ENCODE data around the gene IL10RB.
"Not testable (repeated sequence)": the region's sequence is repeated elsewhere in the genome, so short reads cannot be mapped to it uniquely, and the experiment has no call there.

Gene IL10RB

GRCh38 chr21:33247599-33247998 is 18.6 kb upstream of the IL10RB start:
- no peak for TF ChIP-seq ZNF274 (IDR thresholded peaks at IDR 0.05; ENCODE audit: low read depth, low read length)
- no peak overlapping the region for H3K4me3 ChIP-seq (ENCODE audit: low read length)

GRCh38 chr21:33249331-33250002 is 16.7 kb upstream of the IL10RB start:
- no peak overlapping the region for H3K4me3 ChIP-seq (ENCODE audit: low read length)
- no peak for TF ChIP-seq ZNF274 (IDR thresholded peaks at IDR 0.05; ENCODE audit: low read depth, low read length)

- no peak for TF ChIP-seq ZNF274 (IDR thresholded peaks at IDR 0.05; ENCODE audit: low read depth, low read length)
- H3K4me3 ChIP-seq (ENCODE audit: low read length) = no peak overlapping the region
Measured at GRCh38 chr21:33251119-33251518, 15.0 kb upstream of the IL10RB start.

GRCh38 chr21:33253382-33253781 is 12.8 kb upstream of the IL10RB start:
- not testable (repeated sequence) for H3K4me3 ChIP-seq (ENCODE audit: low read length)

GRCh38 chr21:33254766-33255165 is 11.4 kb upstream of the IL10RB start:
- TF ChIP-seq ZNF274 (IDR thresholded peaks at IDR 0.05; ENCODE audit: low read depth, low read length) = no peak
- no peak overlapping the region for H3K4me3 ChIP-seq (ENCODE audit: low read length)

- no peak overlapping the region for H3K4me3 ChIP-seq (ENCODE audit: low read length)
- no peak for TF ChIP-seq ZNF274 (IDR thresholded peaks at IDR 0.05; ENCODE audit: low read depth, low read length)
Measured at GRCh38 chr21:33255404-33255803, 10.8 kb upstream of the IL10RB start.

GRCh38 chr21:33256019-33256418 is 10.1 kb upstream of the IL10RB start:
- TF ChIP-seq ZNF274 (IDR thresholded peaks at IDR 0.05; ENCODE audit: low read depth, low read length) = no peak
- H3K4me3 ChIP-seq (ENCODE audit: low read length) = no peak overlapping the region

- no peak overlapping the region for H3K4me3 ChIP-seq (ENCODE audit: low read length)
- no peak for TF ChIP-seq ZNF274 (IDR thresholded peaks at IDR 0.05; ENCODE audit: low read depth, low read length)
Measured at GRCh38 chr21:33257094-33257803, 8.9 kb upstream of the IL10RB start.

GRCh38 chr21:33258475-33258874 is 7.7 kb upstream of the IL10RB start:
- H3K4me3 ChIP-seq (ENCODE audit: low read length) = no peak overlapping the region
- no peak for TF ChIP-seq ZNF274 (IDR thresholded peaks at IDR 0.05; ENCODE audit: low read depth, low read length)

- H3K4me3 ChIP-seq (ENCODE audit: low read length) = no peak overlapping the region
- TF ChIP-seq ZNF274 (IDR thresholded peaks at IDR 0.05; ENCODE audit: low read depth, low read length) = no peak
Measured at GRCh38 chr21:33259428-33259827, 6.7 kb upstream of the IL10RB start.

GRCh38 chr21:33259995-33260394 is 6.2 kb upstream of the IL10RB start:
- H3K4me3 ChIP-seq (ENCODE audit: low read length) = no peak overlapping the region
- no peak for TF ChIP-seq ZNF274 (IDR thresholded peaks at IDR 0.05; ENCODE audit: low read depth, low read length)

- H3K4me3 ChIP-seq (ENCODE audit: low read length) = no peak overlapping the region
- TF ChIP-seq ZNF274 (IDR thresholded peaks at IDR 0.05; ENCODE audit: low read depth, low read length) = no peak
Measured at GRCh38 chr21:33261635-33262034, 4.5 kb upstream of the IL10RB start.

- H3K4me3 ChIP-seq (ENCODE audit: low read length) = no peak overlapping the region
- no peak for TF ChIP-seq ZNF274 (IDR thresholded peaks at IDR 0.05; ENCODE audit: low read depth, low read length)
Measured at GRCh38 chr21:33262921-33263320, 3.2 kb upstream of the IL10RB start.

GRCh38 chr21:33264561-33264960 is 1.6 kb upstream of the IL10RB start:
- H3K4me3 ChIP-seq (ENCODE audit: low read length) = no peak overlapping the region
- TF ChIP-seq ZNF274 (IDR thresholded peaks at IDR 0.05; ENCODE audit: low read depth, low read length) = no peak

GRCh38 chr21:33265664-33266049 is 510 bp upstream of the IL10RB start:
- TF ChIP-seq ZNF274 (IDR thresholded peaks at IDR 0.05; ENCODE audit: low read depth, low read length) = no peak
- peak overlapping the region; percentile 80; the same call in 1 of the 2 replicates for H3K4me3 ChIP-seq (ENCODE audit: low read length)

- peak overlapping the region; percentile 80 for H3K4me3 ChIP-seq (ENCODE audit: low read length)
Measured at GRCh38 chr21:33266789-33267135, 595 bp downstream of the IL10RB start.

More at GRCh38 chr21:33266789-33267135, 595 bp downstream of the IL10RB start:
- TF ChIP-seq ZNF274 (IDR thresholded peaks at IDR 0.05; ENCODE audit: low read depth, low read length) = no peak
